ENCODE results near the gene HPSE2. TPM values are rescaled to one million over a fixed set of nuclear protein-coding genes. Genes with fewer than 3 reads are reported as not detected.
A peak's percentile ranks its signal among the peaks of the same experiment; 100 is the strongest.

Gene HPSE2
- total RNA-seq, 2 experiments from 2014 or later, result not detected

DNA sequence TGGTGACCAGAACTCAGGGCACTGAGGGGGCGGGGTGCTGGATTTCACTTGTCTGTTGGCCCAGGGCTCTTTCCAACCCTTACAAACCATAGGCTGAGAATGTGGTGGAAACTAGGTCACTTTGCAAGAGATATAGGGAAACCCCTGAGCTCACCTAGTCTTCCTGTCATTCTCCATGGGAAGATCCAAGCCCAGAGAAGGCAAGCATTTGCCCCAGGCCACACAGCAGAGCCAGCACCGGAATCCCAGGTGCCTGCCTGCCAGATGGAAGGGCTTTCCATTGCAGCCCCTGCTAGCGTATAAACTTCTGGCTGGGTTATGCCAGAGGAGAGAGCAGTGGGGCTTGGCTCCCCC is 821.1 kb downstream of the HPSE2 start:
- POLR2A ChIA-PET, result no interaction called here
- peak overlapping the region; percentile 81 for H3K4me3 Mint-ChIP-seq
- no peak for DNase-seq

GRCh38 chr10:98411768-98412167 is 823.9 kb downstream of the HPSE2 start:
- no peaks in the 10 kb centered on the region for H3K27me3 Mint-ChIP-seq
- no peak for DNase-seq
- H3K36me3 Mint-ChIP-seq (ENCODE audit: low read depth), result no peaks in the 10 kb centered on the region
- H3K4me1 Mint-ChIP-seq, result peaks cover 15% of the 10 kb centered on the region
- ChIA-PET POLR2A (no interaction called here), CTCF (interaction anchor here (0.6 to 1.3 kb wide), 2 partner anchors 13 to 351 kb away, joined by 3 read pairs; no protein-coding TSS in a partner anchor)
- no peaks in the 10 kb centered on the region for H3K9me3 Mint-ChIP-seq
- H3K27ac Mint-ChIP-seq, result no peak overlapping the region
- no peak overlapping the region for H3K4me3 Mint-ChIP-seq

More for the DNA sequence above, 821.1 kb downstream of the HPSE2 start:
- no peaks in the 10 kb centered on the region for H3K9me3 Mint-ChIP-seq
- peaks cover 15% of the 10 kb centered on the region for H3K4me1 Mint-ChIP-seq
- H3K27me3 Mint-ChIP-seq, result no peaks in the 10 kb centered on the region
- CTCF ChIA-PET, result interaction anchor here (1.0 kb wide), 1 partner anchor 13 kb away, joined by 3 read pairs; no protein-coding TSS in a partner anchor
- H3K36me3 Mint-ChIP-seq (ENCODE audit: low read depth), result peaks cover 8% of the 10 kb centered on the region
- H3K27ac Mint-ChIP-seq, result peak overlapping the region; percentile 89

DNA sequence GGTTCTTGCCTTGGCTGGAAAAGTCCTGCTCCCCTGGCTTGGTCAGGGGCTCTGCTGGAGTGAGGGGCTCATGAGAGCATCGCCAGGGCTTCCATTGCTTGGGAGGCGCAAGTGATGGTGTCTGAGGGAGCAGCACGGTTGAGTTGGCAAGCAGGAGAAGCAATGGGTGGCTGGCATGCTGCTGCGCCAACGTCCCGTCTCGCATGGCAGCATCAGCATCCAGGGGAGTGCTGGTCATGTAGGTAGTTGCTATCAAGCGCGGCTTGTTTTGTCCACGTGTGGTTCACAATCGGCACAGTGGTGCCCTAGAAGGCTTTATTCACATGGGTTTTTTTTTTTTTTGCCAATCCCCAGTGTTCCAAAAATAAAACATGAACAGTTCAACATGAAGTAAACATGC is 824.5 kb downstream of the HPSE2 start:
- Mint-ChIP-seq H3K4me3 (no peak overlapping the region), H3K4me1 (peaks cover 15% of the 10 kb centered on the region), H3K27ac (no peak overlapping the region), H3K36me3 (ENCODE audit: low read depth) (no peaks in the 10 kb centered on the region), H3K27me3 (no peaks in the 10 kb centered on the region), H3K9me3 (no peaks in the 10 kb centered on the region)
- ChIA-PET POLR2A (no interaction called here), CTCF (interaction anchor here (1.3 kb wide), 1 partner anchor 13 kb away, joined by 3 read pairs; no protein-coding TSS in a partner anchor)
- DNase-seq, result no peak

DNA sequence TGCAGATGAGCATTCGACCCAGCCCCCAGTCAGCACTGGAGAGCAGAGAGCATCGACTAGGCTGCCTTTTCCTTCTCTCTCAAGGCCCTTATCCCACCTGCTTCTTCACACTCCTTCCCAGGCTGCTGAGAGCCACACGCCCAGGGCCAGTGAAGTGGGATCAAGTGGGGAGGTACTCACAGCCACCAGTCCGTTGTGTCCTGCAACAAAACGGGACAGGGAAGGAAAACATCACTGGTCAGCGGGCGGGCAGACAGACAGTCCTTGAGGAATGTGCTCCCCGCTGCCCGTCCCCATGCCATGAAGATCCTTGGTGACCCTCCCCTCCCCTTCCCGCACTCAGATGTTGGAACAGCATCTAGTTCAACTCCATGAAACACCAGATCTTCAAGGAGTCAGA is 824.9 kb downstream of the HPSE2 start:
- ChIA-PET CTCF (no interaction called here), POLR2A (no interaction called here)
- Mint-ChIP-seq H3K9me3 (no peaks in the 10 kb centered on the region), H3K27me3 (no peaks in the 10 kb centered on the region), H3K36me3 (ENCODE audit: low read depth) (no peaks in the 10 kb centered on the region), H3K4me1 (peaks cover 15% of the 10 kb centered on the region), H3K27ac (no peak overlapping the region), H3K4me3 (no peak overlapping the region)
- no peak for DNase-seq

DNA sequence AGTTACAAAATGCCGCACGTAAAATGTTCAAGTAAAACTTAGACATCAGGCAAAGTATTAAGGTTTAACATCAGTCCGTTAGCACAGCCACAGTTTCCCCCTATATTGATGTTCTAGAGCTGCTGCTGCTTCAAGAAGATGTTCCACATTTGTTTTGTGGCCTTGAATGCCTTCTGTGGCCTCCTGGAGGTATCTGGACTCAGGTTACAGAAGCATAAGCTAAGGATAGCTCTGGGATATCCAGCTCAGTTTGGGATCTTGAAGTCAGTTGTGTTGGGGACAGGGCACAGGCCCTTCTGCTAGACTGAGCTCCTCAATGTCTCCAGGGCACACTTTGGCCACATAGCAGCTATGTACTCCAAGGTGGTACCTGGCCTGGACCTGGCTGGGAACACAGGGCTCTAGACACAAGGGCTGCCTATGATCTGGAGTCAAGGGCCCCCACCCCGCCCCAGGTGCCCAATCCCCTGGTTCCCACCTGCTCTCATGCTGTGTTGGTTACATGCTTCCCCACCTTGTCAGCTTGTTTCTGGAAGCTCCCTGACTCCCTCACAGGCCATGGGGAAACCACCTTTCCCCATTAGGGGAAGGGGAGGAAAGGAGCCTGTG is 825.4 kb downstream of the HPSE2 start:
- DNase-seq, result no peak
- H3K4me3 Mint-ChIP-seq, result no peak overlapping the region
- no peaks in the 10 kb centered on the region for H3K27me3 Mint-ChIP-seq
- no peaks in the 10 kb centered on the region for H3K36me3 Mint-ChIP-seq (ENCODE audit: low read depth)
- ChIA-PET POLR2A (no interaction called here), CTCF (interaction anchor here (0.7 to 1.3 kb wide), 2 partner anchors 15 to 26 kb away, joined by 3 to 5 read pairs; no protein-coding TSS in a partner anchor)
- H3K4me1 Mint-ChIP-seq, result peaks cover 12% of the 10 kb centered on the region
- H3K9me3 Mint-ChIP-seq, result no peaks in the 10 kb centered on the region
- no peak overlapping the region for H3K27ac Mint-ChIP-seq

DNA sequence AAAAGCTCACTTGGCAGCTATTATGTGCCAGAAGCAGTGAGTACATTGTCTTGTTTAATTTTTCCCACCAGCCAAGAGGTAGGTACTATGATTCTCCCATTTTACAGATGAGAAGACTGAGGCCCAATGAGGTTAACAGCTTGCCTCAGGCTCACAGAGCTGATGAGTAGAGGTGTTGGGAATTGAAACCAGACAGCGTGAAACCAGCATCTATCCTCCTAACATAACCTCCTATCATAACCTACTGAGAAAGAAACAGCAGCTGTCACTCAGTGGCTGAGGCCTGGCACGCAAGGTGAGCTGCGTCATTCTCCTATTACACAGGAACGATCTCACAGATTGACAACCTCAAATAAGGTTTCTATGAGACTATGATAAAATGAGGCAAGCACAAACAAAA is 826.9 kb downstream of the HPSE2 start:
- Mint-ChIP-seq H3K4me3 (no peak overlapping the region), H3K9me3 (no peaks in the 10 kb centered on the region), H3K36me3 (ENCODE audit: low read depth) (no peaks in the 10 kb centered on the region), H3K27me3 (no peaks in the 10 kb centered on the region), H3K4me1 (peaks cover 8% of the 10 kb centered on the region), H3K27ac (no peak overlapping the region)
- CTCF ChIA-PET, result interaction anchor here (0.6 to 1.3 kb wide), 4 partner anchors 10 to 947 kb away, joined by 3 to 5 read pairs (median 5); no protein-coding TSS in a partner anchor
- POLR2A ChIA-PET, result no interaction called here
- DNase-seq, result no peak

- ChIA-PET POLR2A (no interaction called here), CTCF (interaction anchor here (1.4 kb wide), 1 partner anchor 12 kb away, joined by 3 read pairs; no protein-coding TSS in a partner anchor)
- no peaks in the 10 kb centered on the region for H3K9me3 Mint-ChIP-seq
- no peaks in the 10 kb centered on the region for H3K36me3 Mint-ChIP-seq (ENCODE audit: low read depth)
- no peak overlapping the region for H3K27ac Mint-ChIP-seq
- no peak overlapping the region for H3K4me3 Mint-ChIP-seq
- DNase-seq, result no peak
- H3K27me3 Mint-ChIP-seq, result no peaks in the 10 kb centered on the region
- H3K4me1 Mint-ChIP-seq, result peaks cover 8% of the 10 kb centered on the region
Observed at GRCh38 chr10:98407744-98408241, 827.9 kb downstream of the HPSE2 start.

Small RNAs within 50 kb of the gene (microRNA-seq; reads per million reads assigned to microRNA genes)
- gene MIR4685 (ENCODE audit: borderline microRNAs expressed, borderline replicate concordance) (1.3 reads per million), gene MIR6507 (ENCODE audit: borderline microRNAs expressed, borderline replicate concordance) (not detected)

Other genes starting within 250 kb of the HPSE2 start
- under 1 TPM; 0.54 to 0.57 TPM for gene CNNM1, start 93.5 kb upstream of the HPSE2 start, total RNA-seq
- 10 to 100 TPM; 26.1 to 33.2 TPM for gene GOT1, start 194.8 kb upstream of the HPSE2 start, total RNA-seq

All from activated CD4-positive, alpha-beta T cell treated with anti-CD3 and anti-CD28 coated beads, Interleukin-2, amount 10 ng/mL, durations not matched to agents 7 days and 5 days (primary cell).